Measurements from ENCODE around the gene DERL2.

GRCh38 chr17:5488752-5489151 lies 2.8 kb upstream of the DERL2 start:
- no peak for TF ChIP-seq POLR2A (IDR thresholded peaks at IDR 0.05; ENCODE audit: low read length)
- no peak for TF ChIP-seq GATA1 (IDR thresholded peaks at IDR 0.05; ENCODE audit: low read depth, low read length)
